Stimulated activated CD8-positive, alpha-beta memory T cell treated with anti-CD3 and anti-CD28 coated beads, Interleukin-15, amount 100 ng/mL, for 24 hours (primary cell): ENCODE measurements around the gene ARHGAP21.

Experiments used
- DNase-seq: peaks from one replicate; pipeline ENCODE4 v3.0.0-alpha.2; 2020; ENCODE audit warnings: low read depth

Gene ARHGAP21

DNA sequence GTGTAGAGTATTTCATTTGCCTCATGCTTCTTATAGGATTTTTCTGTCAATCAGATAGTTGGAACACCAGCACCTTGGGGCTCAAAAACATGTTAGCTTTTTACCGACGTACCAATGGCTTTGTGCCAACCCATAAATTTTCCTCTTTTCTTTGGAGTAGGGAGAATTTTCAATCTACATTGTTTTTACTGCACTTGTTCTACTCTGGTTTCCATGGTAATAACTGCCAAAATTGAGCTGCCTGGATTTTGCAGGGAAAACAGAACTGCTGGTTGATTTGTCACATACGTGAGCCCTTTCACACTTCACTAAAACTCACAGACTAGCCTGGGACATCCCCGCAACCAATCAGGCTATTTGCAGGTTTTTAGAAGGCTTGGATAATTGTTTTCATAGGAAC is 189.7 kb downstream of the ARHGAP21 start:
- DNase-seq, result no peak
